Epidermal melanocyte (primary cell): Measurements from ENCODE around the gene GAREM2.
A peak's percentile ranks its signal among the peaks of the same experiment; 100 is the strongest.

Experiments used
- DNase-seq: peaks from one replicate; pipeline ENCODE4 v3.0.0; 2011; ENCODE audit warnings: low spot score; ENCODE audit not compliant: insufficient read length

GAREM2 gene

DNA sequence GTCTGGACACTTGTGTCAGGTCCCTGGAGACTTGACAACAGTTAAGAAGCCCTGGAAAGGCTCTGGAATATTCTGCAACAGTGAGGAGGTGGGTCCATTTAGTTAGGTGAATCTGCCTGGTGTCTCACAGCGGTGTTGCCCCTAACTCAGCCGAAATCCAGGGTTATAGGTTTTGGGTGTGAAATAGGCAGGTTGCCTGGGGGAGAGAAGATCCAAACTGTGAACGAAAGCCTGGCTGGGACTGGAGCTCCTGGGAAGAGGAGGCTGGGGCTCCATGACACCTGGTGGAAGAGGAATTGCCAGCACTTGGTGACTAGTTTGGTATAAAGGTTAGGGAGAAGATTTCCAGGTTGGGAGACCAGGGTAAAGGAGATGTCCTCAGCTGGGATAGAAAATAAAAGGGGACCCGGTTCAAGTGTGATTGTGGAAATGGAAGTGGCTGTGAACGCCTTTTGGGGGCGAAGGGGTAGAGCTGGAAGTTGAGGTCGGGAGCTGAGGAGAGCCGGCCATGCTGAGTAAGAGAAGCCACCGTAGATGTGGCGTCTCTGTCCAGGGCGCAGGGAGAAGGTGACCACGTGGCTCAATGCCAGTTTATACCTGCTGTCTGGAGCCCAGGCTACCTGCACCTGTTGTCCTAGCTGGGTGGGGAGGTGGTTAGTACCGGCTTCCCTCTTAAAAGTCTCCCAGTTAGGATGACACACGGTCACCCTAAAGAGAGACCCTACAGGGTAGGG lies 3.0 kb upstream of the GAREM2 start:
- DNase-seq: no peak

DNA sequence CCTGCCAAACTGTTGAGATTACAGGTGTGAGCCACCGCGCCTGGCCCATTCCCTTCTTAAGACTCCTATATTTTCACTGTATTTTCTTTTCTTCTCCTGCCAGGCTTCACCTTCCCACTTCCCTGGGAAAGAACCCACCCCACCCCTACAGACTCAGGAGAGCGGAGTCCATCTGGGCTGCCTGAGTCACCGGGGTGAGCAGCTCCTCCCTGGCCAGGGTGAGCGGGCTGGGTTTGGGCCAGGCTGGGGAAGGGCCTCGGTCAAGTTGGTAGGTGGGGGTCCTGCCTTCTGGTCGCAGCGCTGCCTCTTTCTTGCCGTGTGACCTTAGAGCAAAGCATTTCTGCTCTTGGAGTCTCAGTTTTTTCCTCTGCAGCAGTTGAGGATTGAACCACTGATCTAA lies 2.1 kb upstream of the GAREM2 start:
- DNase-seq: no peak

DNA sequence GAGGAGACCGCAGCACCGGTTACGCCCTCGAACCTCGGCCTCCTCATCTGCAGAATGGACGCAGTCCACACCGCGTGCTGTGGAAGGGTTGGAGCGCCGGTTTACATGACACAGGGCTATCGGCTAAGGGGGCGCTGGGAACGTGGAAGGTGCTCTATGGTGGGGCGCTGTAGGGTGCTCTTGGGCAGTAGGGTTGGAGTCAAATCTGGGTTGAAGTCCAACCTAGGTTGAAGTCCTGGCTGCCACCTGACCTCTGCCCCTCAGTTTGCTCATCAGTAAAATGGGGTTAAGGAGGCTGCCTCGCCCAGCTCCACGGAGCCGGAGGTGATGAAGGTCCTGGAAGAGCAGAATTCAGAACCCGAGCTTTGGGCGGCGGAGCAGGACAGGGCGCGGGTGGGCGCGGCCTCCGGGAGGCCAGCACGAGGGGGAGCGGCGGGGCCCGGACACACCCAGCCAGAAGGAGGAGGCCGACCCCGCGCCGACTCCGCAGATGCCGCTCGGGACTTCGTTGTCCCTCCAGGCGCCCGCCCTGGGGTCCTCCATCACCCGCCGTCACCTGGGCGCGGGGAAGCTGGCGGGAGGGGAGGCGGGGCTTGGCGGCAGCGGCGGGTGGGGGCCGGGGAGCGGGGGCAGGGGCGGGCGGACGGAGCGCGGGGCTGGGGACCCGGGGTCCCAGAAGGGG lies 558 bp upstream of the GAREM2 start:
- no peak for DNase-seq

DNA sequence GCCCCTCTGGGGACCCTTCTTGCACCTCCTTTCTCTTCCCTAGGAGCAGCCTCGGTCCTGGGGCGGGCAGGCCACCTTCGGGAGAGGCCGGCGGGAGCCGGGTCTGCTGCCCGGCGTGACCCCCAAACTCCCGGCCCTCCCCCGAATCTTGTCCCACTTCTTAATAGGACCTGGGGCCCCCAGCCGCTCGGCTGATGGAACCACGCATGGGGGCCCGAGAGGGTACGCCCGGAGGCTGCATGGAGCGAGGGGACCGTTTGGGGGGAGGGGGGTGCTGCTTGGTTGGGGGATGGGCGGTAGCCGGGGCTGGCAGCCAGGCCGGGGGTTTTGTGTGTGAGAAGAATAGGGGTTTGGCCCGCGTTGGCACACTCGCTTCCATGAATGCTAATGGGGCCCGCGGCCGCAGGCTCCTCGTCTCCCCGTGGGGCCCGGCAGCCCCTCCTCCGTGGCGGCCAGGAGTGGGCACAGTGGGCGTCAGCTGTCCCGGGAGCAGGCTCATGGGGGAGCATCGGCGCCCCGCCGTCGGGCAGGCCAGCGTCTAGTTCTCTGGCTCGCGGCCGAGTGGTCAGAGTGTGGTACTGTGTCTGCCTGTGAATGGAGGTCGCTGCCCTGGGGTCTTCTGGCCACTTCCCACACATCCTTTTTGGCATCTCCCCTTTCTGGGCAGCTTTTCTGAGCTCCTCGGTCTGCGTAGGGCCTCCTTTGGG lies 1.0 kb downstream of the GAREM2 start:
- DNase-seq: no peak

DNA sequence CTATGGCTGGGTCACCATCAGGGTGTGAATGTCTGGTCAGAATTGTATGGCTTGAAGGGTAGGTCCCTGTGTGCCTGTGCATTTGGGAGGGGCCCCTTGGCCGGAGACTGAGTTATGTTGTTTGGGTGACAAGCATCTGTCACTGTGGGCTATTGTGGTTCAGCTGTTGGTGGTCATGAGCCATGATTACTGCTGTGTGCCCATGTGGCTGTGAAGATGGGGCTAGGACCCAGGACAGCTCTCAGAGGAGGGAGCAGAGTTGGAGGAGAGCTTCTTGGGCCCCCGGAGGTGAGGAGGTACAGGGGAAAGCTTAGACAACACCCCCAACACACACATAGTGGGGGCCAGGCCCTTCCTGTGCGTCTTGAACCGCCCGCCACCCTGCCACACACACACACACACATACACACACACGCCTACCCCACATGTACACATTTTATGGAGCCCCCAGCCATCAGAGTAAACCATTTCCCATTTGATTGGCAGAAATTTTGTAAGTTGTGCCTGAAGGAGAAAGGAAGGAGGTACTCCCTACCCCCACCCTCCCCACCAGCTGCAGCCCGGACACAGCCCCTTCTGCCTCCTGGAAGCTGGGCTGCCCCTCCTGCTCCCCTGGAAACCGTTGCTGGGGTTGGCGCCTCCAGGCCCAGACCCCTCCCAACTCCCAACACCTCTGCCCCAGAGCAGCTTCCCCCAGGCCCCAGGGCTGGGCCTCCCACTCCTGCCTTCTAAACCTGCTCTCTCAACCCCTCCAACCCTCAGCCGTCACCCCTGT lies 2.0 kb downstream of the GAREM2 start:
- no peak for DNase-seq

DNA sequence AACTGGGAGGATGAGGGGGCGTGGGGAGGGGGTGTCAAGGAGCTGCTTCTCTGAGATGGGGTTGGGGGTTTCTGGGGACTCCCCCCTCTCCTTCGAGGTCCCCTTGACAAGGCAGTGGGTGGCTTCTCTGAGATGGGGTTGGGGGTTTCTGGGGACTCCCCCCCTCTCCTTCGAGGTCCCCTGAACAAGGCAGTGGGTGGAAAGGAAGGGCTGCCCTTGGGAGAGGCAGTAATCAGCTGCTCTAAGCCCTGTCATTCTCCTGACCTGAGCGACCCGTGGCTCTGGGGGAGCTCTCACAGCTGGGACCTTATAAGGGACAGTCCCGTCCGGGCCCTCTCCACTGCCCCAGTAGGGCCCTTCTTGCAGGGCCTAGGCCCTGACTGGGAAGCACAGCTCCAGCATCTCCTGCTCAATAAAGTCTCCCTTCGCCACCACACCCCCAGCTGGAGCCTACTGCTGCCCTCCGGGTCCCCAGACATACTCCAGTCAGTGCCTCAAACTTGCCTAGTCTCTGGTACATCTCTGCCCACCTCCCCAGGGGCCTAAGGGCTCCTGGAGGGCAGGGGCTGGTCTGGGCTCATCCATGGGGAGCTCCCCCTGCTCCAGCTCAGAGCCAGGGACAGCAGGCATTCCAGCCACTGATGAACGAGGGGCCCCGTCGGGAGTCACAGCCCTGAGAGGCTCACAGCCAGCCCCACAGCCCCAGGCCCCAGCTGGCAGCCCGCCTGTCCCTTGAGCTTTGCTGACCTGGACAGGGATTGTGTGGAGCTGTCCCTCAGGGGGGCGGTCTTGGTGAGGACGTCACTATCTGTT lies 2.8 kb downstream of the GAREM2 start:
- no peak for DNase-seq

DNA sequence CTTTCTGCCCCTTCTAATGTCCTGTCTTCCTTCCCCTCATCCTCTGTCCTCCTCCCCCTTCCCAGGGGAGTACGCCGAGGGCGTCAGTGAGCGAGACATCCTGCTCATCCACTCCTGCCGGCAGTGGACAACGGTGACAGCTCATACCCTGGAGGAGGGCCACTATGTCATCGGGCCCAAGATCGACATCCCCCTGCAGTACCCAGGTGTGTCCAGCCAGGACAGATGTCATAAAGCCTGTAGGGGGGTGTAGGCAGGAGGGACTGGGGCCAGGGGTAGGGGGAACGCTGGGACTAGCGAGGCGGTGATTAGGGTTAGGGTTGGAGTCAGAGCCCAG lies 3.4 kb downstream of the GAREM2 start:
- DNase-seq: no peak

DNA sequence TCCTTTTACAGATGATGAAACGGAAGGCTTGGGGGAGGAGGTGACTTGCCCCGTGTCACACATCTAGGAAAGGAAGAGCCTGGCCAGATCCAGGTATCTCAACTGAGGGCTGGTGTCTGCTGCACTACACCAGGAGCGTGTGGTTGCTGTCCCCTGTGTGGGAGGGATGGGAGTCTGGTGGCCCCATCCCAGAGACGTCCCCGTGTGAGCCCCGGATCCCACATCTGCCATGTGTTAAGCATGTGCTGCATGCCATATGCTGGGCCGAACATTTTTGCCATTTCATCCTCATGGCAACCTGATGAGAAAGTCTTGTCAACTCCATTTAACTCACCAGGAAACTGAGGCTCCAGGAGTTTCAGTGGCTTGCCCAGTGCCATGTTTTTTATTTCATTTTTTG lies 4.2 kb downstream of the GAREM2 start:
- DNase-seq: no peak

DNA sequence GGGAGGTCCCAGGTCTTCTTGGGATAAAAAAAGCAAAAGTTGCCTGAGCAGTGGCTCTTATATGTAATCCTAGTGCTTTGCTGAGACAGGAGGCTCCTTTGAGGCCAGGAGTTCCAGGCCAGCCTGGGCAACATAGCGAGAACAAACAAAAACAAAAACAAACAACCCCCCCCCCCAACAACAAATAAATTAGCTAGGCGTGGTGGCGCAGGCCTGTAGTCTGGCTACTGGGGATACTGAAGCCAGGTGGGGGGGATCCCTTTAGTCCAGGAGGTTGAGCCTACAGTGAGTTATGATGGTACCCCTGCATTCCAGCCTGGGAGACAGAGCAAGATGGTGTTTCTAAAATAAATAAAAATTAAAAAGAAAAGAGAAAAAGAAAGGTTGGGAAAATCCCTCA lies 5.4 kb downstream of the GAREM2 start:
- no peak for DNase-seq

DNA sequence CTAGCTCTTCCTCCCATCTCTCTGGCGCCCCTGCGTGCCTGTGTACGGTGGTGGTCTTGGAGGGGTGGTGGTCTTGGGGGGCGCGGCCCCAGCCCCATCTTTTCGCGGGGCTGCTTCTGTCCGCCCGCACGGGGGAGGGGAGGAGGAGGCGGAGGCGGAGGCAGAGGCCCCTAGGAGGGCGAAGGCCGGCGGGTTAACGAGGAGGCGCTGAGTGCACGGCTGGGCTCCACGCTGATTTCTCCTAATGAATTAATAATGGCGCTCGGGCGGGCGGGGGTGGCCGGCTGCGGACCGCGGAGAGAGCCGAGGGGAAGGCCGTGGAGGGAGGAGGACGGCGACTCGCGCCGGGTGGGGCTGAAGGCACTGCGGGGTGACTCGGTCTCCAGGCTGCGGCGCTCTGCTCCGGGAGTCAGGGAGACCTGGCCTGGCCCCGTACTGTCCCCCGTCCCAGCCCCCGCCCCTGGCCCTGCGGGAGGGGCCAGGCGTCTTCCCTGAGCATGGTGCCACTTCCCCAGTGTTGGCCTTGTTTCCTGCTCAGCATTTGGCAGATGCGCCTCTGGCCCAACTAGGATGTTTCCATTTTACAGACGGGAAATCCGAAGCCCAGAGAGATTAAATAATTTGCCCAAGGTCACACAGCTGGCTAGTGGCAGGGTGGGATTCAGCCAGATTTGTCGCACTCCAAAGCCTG lies 6.0 kb downstream of the GAREM2 start:
- DNase-seq: peak; percentile 60

DNA sequence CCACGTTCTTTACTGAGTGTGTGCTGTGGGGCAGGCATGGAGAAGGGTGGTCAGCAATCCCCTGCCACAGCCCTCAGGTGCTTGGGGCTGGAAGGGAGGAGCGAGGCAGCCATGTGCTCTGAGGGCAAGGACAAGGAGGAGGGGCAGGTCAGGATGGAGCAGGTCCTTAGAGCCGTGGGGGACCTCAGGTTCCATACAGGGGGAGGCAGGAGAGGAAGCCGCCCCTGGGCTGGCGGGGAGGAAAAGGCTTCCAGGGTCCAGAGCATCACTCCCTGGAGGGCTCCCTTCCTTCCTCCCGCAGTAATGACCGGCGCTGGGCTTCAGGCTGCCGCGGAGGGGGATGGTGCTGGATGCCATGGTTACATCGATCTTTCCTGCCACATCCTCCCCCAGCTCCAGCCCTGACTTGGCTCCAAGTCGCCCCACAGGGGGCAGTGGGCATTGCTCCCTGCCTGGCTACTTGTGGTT lies 6.6 kb downstream of the GAREM2 start:
- DNase-seq: no peak

DNA sequence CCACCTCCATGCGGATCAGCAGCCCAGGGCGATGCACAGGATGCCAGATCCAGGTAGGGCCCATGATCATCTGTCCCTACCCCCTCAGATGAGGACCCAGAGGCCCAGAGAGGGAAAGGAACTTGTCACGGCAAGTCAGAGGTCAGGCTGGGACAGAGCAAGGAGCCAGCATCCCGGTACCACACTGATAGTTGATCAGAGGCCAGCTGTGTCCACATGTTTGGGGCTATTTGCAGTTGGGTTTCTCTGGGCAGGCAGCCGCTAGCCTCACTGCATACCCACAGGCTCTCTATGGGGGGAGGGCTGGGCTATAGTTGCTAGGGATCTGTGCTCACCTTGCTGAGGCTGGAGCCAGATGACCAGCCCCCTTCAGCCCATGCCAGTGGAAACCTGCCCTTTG lies 9.6 kb downstream of the GAREM2 start:
- no peak for DNase-seq

DNA sequence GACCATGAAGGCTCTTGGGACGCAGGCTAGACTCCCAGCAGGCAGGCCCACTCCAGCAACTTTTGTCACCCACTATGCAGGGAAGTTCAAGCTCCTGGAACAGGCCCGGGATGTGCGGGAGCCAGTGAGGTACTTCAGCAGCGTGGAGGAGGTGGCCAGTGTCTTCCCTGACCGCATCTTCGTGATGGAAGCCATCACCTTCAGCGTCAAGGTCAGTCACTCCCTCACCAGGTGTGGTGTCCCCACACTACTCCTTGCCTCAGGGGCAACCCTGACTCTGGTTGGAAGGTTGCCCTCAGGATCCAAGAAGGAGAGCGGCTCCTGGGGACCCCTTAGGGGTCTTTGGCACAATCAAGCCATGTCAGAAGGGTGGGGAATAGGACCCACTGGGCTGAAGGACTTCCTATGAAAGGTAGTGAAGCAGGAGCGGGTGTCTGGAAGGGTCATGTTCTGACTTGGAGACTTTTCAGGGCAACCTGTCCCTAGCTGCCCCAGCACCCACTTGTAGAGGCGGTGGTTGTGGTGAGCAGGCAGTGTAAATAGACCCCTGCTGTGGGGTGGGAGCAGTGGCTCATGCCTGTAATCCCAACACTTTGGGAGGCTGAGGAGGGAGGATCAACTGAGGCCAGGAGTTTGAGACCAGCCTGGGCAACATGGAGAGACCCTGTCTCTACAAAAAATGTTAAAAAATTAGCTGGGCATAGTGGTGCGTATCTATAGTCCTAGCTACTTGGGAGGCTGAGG lies 10.2 kb downstream of the GAREM2 start:
- DNase-seq: no peak

DNA sequence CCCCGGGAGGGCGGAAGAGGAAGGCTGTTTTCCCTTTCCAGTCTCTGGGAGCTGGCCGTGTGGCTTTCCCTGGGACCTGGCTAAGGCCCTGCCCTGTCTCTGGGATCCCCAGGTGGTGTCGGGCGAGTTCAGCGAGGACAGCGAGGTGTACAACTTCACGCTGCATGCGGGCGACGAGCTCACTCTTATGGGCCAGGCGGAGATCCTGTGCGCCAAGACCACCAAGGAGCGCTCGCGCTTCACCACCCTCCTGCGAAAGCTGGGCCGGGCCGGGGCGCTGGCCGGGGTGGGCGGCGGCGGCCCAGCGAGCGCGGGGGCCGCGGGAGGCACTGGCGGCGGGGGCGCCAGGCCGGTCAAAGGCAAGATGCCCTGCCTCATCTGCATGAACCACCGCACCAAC lies 11.2 kb downstream of the GAREM2 start:
- DNase-seq: no peak

DNA sequence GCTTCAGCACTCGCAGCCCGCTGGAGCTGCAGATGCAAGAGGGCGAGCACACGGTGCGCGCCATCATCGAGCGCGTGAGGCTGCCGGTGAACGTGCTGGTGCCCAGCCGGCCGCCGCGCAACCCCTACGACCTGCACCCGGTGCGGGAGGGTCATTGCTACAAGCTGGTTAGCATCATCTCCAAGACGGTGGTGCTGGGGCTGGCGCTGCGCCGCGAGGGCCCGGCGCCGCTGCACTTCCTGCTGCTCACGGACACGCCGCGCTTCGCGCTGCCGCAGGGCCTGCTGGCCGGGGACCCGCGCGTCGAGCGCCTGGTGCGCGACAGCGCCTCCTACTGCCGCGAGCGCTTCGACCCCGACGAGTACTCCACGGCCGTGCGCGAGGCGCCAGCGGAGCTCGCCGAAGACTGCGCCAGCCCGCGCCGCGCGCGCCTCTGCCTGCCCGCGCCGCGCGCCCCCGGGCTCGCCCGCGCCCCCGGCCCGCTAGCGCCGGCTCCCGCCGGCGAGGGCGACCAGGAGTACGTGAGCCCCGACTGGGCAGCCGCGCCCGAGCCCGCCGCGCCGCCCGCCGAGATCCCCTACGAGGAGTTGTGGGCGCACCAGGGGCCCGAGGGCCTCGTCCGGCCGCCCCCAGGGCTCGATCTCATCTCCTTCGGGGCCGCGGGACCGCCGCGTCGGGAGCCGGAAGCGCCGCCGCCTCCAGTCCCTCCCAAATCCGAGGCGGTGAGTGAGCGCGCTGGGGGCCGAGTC lies 11.8 kb downstream of the GAREM2 start:
- peak; percentile 90 for DNase-seq

DNA sequence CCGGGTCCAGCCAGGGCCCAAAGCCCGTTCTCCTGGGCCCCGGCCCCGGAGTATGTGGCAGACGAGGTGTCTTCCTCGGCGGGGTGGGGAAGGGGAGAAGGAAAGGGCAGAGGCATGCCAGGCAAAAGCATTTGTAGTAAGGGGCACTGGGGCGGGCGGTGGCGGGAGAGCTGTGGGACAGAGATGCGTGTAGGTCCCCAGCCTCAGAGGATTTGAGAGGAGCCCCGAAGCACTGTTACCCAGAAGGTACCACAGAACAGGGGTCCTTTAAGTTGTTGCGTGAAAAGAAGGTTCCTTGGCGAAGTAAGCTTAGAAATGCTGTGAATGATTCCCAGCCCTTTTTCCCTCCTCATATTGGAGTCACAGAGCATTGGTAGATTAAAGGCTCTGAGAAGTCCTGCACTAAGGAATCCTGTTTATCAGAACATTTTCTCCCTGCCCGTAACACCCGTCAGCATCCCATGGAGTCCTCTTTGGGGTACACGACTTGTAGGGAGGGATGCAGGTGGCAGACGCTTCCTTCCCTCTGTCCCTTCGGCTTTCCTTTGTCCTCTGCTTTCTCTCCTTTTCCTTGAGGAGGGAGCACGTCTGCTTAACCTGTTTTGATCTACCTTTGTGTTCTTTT lies 12.5 kb downstream of the GAREM2 start:
- no peak for DNase-seq

DNA sequence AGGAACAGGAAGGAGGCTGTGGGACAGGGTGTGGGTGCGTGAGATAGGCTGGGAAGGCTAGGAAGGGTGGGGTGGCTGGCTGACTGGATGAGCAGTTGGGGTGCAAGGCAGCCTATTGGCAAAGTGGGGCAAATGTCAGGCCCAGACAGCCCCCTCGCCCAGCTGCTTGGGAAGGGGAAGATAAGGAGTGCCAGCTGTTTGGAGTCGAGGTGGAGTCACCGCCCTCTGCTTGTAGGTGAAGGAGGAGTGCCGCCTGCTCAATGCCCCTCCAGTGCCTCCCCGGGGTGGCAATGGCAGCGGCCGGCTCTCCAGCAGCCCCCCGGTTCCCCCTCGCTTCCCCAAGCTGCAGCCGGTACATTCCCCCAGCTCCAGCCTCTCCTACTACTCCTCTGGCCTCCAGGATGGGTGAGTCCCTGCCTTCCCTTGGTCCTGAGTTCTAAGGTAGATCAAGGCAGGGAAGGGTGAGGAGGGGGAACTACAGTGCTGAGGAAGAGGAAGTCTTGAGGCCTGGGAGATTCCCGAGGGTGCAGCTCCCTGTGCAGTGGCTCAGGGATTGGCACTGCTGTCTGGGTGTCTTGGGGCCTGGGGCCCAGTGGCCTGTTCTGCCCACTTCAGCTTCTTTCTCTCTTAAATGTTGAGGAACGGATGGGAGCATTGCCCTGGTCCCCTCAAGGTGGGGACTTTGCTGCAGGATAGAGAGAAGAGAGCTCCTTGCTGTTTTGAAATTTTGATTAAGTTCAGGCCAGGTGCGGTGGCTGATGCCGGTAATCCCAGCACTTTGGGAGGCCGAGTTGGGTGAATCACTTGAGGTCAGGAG lies 13.3 kb downstream of the GAREM2 start:
- DNase-seq: no peak

DNA sequence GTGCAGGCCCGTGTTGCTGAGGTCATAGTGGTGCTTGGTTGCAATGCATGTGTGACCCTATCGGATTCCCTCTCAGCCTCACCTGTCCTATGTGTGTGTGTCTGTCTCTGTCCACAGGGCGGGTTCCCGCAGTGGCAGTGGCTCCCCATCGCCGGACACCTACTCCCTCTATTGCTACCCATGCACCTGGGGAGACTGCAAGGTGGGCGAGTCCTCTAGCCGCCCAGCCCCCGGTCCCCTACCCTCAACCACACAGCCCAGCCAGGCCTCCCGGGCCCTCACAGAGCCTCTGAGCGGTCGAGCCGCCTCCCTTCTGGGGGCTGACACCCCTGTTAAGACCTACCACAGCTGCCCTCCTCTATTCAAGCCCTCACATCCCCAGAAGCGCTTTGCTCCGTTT lies 14.2 kb downstream of the GAREM2 start:
- DNase-seq: no peak
